Keratinocyte (primary cell): Measurements from ENCODE around the gene FOXS1. TPM values are rescaled to one million over a fixed set of nuclear protein-coding genes. Genes with fewer than 3 reads are reported as not detected.
"Not testable (repeated sequence)": the region's sequence is repeated elsewhere in the genome, so short reads cannot be mapped to it uniquely, and the experiment has no call there.

Experiments used
- DNase-seq: peaks from one replicate; pipeline ENCODE4 v3.0.0-alpha.2; 2011; ENCODE audit warnings: low read depth, missing footprints, low spot score
- FAIRE-seq: peaks from 2 replicates; lab custom pipeline; 2011; peaks lifted over from hg19 to GRCh38; lab: Jason Lieb, UNC
- H2AFZ ChIP-seq: 2 replicates; pipeline ENCODE4 v1.6.0; 2012; ENCODE audit warnings: low read length, control low read depth, inconsistent platforms; ENCODE audit not compliant: control insufficient read depth
- H3K27ac ChIP-seq: 2 replicates; pipeline ENCODE4 v1.5.1; 2011; ENCODE audit warnings: low read length; ENCODE audit not compliant: control insufficient read depth, insufficient read depth
- H3K27me3 ChIP-seq: 3 replicates; pipeline ENCODE4 v1.6.0; 2011; ENCODE audit warnings: low read length; ENCODE audit not compliant: control insufficient read depth, insufficient read depth; ENCODE audit errors: extremely low read depth
- H3K36me3 ChIP-seq, 2 experiments: 2 replicates in 1 of 2; 3 replicates in 1 of 2; pipeline ENCODE4 v1.5.1; 2011; ENCODE audit warnings: low read length in 2 of 2, mild to moderate bottlenecking in 1 of 2; ENCODE audit not compliant: control insufficient read depth in 2 of 2, insufficient read depth in 2 of 2; ENCODE audit errors: extremely low read depth in 1 of 2
- H3K4me1 ChIP-seq: 3 replicates; pipeline ENCODE4 v1.5.1; 2011; ENCODE audit warnings: low read length; ENCODE audit not compliant: control insufficient read depth, insufficient read depth; ENCODE audit errors: extremely low read depth
- H3K4me2 ChIP-seq: 3 replicates; pipeline ENCODE4 v1.6.0; 2011; ENCODE audit warnings: low read depth, low read length; ENCODE audit not compliant: control insufficient read depth, insufficient read depth; ENCODE audit errors: extremely low read depth
- H3K4me3 ChIP-seq, 3 experiments: fragments of 200-600 bp in 1 of 3; sonication (generic) in 1 of 3; 2 replicates in 2 of 3; 3 replicates in 1 of 3; pipeline ENCODE4 v1.5.1; 2011 to 2016; ENCODE audit warnings: low read length in 3 of 3, mild to moderate bottlenecking in 3 of 3, control low read depth in 2 of 3, inconsistent platforms in 1 of 3, low read depth in 1 of 3, mixed read lengths in 1 of 3, mixed run types in 1 of 3, moderate library complexity in 1 of 3; ENCODE audit not compliant: control insufficient read depth in 2 of 3, insufficient read depth in 2 of 3; ENCODE audit errors: extremely low read depth in 1 of 3
- H3K79me2 ChIP-seq: 2 replicates; pipeline ENCODE4 v1.6.0; 2012; ENCODE audit warnings: low read length; ENCODE audit not compliant: control insufficient read depth, insufficient read depth
- H3K9ac ChIP-seq: 3 replicates; pipeline ENCODE4 v1.6.0; 2011; ENCODE audit warnings: low read length; ENCODE audit not compliant: control insufficient read depth, insufficient read depth; ENCODE audit errors: extremely low read depth
- H3K9me1 ChIP-seq: 3 replicates; pipeline ENCODE4 v1.6.0; 2011; ENCODE audit warnings: low read length; ENCODE audit not compliant: control insufficient read depth, insufficient read depth; ENCODE audit errors: extremely low read depth
- H3K9me3 ChIP-seq: 2 replicates; pipeline ENCODE4 v1.5.1; 2012; ENCODE audit warnings: low read depth, low read length; ENCODE audit not compliant: control insufficient read depth
- H4K20me1 ChIP-seq: 3 replicates; pipeline ENCODE4 v1.6.0; 2011; ENCODE audit warnings: low read length; ENCODE audit not compliant: control insufficient read depth, insufficient read depth; ENCODE audit errors: extremely low read depth
- CTCF ChIP-seq, 3 experiments: IDR thresholded peaks in 1 of 3; conservative IDR thresholded peaks in 1 of 3; optimal IDR thresholded peaks in 1 of 3; 2 replicates in 2 of 3; 3 replicates in 1 of 3; pipeline versions ENCODE3 to v1.5.1; 2011; ENCODE audit warnings: low read length in 3 of 3, mild to moderate bottlenecking in 3 of 3, moderate library complexity in 2 of 3, control low read depth in 1 of 3, inconsistent platforms in 1 of 3; ENCODE audit not compliant: insufficient read depth in 2 of 3; ENCODE audit errors: extremely low read depth in 1 of 3
- EZH2 ChIP-seq: IDR thresholded peaks from one replicate; pipeline ENCODE4 v1.6.1; 2012; ENCODE audit warnings: inconsistent platforms, mild to moderate bottlenecking, low read length, moderate library complexity
- dilution Hi-C: fragments of 300-500 bp; cut with MboI; formaldehyde crosslinking; loops from one replicate; pipeline ENCODE4 v1.7.0; 2020; ENCODE audit warnings: low sequenced_read_pairs; ENCODE audit not compliant: extremely low pct_ligation_motif_present
- polyA plus RNA-seq, 5 experiments: library from polyadenylated mRNA; depleted of rRNA in 3 of 5; stranded (reverse) in 3 of 5; stranded (forward) in 1 of 5; unstranded in 1 of 5; fragments of >200 nt; gene quantifications; 1 replicate in 1 of 5; 2 replicates in 3 of 5; 3 replicates in 1 of 5; pipeline versions ENCODE4 v1.2.1 to v1.2.3, GENCODE V29; 2011 to 2012; ENCODE audit warnings: missing spikeins in 2 of 5, low read depth in 1 of 5, low replicate concordance in 1 of 5

FOXS1 gene
- polyA plus RNA-seq, 1 donor (not counting 4 experiments of a cell fraction or from before 2014, with no cell fraction given) = not detected

- dilution Hi-C loops = no loop called here
- FAIRE-seq = no peak
Measured at GRCh38 chr20:31816221-31816620, 29.2 kb downstream of the FOXS1 start.

GRCh38 chr20:31815408-31816188, 29.8 kb downstream of the FOXS1 start:
- no peak overlapping the region for H3K27ac ChIP-seq
- no peak for FAIRE-seq

More at GRCh38 chr20:31816221-31816620, 29.2 kb downstream of the FOXS1 start:
- no peak overlapping the region for H3K9ac ChIP-seq
- H3K27ac ChIP-seq = no peak overlapping the region
- no peak overlapping the region for H2AFZ ChIP-seq
- no peaks in the 10 kb centered on the region for H3K79me2 ChIP-seq
- TF ChIP-seq CTCF (optimal IDR thresholded peaks at IDR 0.05 in 1 of 3, IDR thresholded peaks at IDR 0.05 in 1 of 3, conservative IDR thresholded peaks at IDR 0.05 in 1 of 3; ENCODE audit: extremely low read depth in 1 of 3, insufficient read depth in 2 of 3, low read length in 3 of 3) = no peak
- TF ChIP-seq EZH2 = no peak
- H4K20me1 ChIP-seq = no peaks in the 10 kb centered on the region
- H3K9me3 ChIP-seq = no peaks in the 10 kb centered on the region
- DNase-seq = no peak
- H3K4me3 ChIP-seq = no peak overlapping the region
- H3K4me1 ChIP-seq = no peaks in the 10 kb centered on the region
- peaks cover 4% of the 10 kb centered on the region for H3K27me3 ChIP-seq
- H3K4me2 ChIP-seq = no peak overlapping the region
- no peaks in the 10 kb centered on the region for H3K36me3 ChIP-seq
- H3K9me1 ChIP-seq = no peaks in the 10 kb centered on the region

GRCh38 chr20:31814142-31814541, 31.3 kb downstream of the FOXS1 start:
- H3K9me3 ChIP-seq, H3K4me1 ChIP-seq, H2AFZ ChIP-seq, H3K4me3 ChIP-seq, H3K36me3 ChIP-seq, dilution Hi-C loops, H3K79me2 ChIP-seq, DNase-seq, H4K20me1 ChIP-seq, H3K27me3 ChIP-seq, FAIRE-seq, H3K4me2 ChIP-seq, H3K9me1 ChIP-seq, H3K9ac ChIP-seq, H3K27ac ChIP-seq: not testable (repeated sequence)

More at GRCh38 chr20:31815408-31816188, 29.8 kb downstream of the FOXS1 start:
- no peak overlapping the region for H3K9ac ChIP-seq
- no peak overlapping the region for H3K4me3 ChIP-seq
- no peak overlapping the region for H3K4me2 ChIP-seq
- TF ChIP-seq EZH2 (no peak), CTCF (optimal IDR thresholded peaks at IDR 0.05 in 1 of 3, IDR thresholded peaks at IDR 0.05 in 1 of 3, conservative IDR thresholded peaks at IDR 0.05 in 1 of 3; ENCODE audit: extremely low read depth in 1 of 3, insufficient read depth in 2 of 3, low read length in 3 of 3) (no peak)
- H3K27me3 ChIP-seq = peaks cover 4% of the 10 kb centered on the region
- no peaks in the 10 kb centered on the region for H3K9me3 ChIP-seq
- dilution Hi-C loops = no loop called here
- DNase-seq = no peak
- H4K20me1 ChIP-seq = no peaks in the 10 kb centered on the region
- H3K9me1 ChIP-seq = no peaks in the 10 kb centered on the region
- H2AFZ ChIP-seq = no peak overlapping the region
- no peaks in the 10 kb centered on the region for H3K4me1 ChIP-seq
- no peaks in the 10 kb centered on the region for H3K79me2 ChIP-seq
- no peaks in the 10 kb centered on the region for H3K36me3 ChIP-seq
